ENCODE results near the gene PPFIA2.

PPFIA2 gene

DNA sequence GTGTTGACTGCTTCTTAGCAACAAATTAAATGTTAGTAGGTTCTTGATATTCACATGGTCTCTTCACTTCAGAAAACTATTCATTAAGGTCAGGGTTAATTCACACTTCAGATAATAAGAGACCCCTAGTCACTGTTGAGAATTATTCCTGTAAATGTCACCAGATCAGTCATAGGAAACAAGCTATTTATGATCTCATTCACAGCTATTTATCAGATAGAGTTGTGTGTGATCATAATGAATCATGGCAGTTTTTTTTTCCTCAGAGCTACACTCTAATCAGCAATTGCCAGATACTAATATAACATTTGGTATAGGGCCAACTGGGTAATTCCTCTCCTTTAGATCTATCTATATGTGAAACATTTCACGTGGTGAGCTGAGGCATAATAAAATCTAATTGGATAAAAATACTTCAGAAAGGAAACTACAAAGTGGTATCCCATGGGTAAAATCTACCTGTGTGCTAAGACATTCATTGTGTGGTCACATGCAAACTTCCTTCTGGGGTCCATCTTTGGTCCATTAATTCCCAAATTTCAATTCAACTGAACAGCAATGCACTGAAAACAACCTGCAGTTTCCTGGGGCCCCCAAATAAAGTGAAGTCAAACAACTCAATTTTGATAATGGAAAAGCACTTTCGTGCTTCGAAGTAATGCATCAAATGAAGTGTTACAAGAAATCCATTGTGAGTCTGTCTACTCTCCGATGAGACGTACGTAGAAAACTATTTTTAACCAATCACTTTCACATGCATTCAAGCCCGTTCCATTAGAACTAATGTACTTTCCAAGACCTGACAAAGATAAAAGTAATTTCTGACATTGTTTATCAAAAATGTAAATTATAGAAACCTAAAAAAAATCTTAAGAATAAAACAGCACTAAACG, 484.3 kb downstream of the PPFIA2 start:
- no peak for DNase-seq (ENCODE audit: low read depth in 2 of 2, low spot score in 1 of 2)

DNA sequence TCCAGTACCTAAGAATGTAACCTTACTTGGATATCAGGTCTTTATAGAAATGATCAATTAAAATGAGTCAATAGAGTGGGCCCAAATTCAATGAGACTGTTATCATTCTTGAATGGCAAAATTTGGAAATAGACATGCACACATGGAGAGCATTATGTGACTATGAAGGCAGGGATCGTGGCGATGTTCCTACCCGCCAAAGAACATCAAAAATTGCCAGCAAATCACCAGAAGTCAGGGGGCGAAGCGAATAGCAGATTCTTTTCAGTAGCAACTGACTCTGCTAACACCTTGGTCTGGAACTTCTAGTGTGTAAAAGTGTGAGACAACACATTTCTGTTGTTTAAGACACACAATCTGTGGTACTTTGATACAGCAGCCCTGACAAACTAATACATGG, 488.8 kb downstream of the PPFIA2 start:
- DNase-seq (ENCODE audit: low read depth in 2 of 2, low spot score in 1 of 2), result no peak

DNA sequence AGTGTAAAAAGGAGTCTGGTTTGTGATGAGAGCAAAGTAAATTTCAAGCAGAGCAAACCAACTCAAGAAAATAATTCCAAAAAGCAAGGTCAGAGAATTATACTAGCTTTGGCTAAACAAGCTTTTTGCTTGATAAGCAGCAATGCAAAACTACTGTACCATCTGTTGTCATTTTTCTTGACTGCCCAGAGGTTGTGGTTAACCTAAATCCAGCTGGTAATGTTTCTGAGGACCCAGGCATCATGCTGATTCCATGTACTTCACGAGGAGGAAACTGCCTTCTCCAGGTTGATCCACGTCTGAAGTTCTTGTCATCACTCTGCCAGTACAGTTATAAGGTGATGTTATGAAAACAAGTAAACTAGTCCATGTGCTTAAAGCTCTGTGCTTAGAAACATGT, 496.1 kb downstream of the PPFIA2 start:
- no peak for DNase-seq (ENCODE audit: low read depth in 2 of 2, low spot score in 1 of 2)

DNA sequence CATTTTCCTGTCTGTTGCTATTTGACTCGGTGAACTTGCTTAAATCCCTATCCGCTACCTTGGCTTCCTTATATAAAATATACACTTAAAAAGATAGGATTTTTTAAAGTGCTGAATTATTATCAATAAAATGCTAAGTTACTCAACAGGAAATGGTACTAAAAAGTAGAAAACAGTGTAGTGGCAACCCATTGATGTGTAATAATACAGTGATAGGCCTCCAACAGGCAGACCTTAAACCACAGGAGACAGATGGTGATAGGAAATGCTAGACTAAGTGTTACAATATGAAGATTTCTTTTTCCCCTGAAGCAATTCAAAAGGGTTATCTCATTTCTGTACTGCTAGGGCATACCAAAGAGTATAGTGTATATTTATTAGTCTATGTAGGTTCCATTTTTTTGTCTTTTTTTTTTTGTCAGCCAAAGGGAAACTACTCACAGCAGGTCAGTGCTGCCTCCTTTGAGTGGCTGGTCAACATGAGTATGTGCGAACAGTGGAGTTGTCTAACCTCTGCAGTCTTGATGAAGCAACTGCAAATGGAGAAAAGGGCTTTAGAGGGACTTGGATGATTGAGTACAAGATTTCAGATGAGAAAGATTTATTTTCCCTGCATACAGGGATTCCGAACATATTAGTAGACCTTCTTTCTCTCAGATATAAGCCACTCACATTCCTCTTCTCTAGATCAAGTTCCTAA, 497.5 kb downstream of the PPFIA2 start:
- DNase-seq (ENCODE audit: low read depth in 2 of 2, low spot score in 1 of 2), result no peak

DNA sequence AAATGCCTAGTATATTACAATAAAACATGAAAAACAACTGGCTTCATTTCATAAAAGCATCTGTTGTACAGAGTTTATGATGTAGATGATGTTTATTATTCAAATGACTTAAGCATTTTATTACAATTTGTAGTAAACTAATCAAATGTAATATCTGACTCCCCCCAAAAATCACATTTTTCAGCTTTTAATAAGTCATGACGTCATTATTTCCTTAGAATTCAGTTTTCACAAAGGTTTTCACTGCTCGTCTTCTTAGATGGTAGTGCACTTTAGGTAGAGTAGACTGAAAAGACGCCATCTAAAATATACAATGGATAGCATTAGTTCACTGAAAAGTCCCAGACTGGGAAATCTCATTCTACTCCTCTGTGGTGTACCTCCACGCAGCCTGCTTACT, 499.8 kb downstream of the PPFIA2 start:
- DNase-seq (ENCODE audit: low read depth in 2 of 2, low spot score in 1 of 2), result no peak

DNA sequence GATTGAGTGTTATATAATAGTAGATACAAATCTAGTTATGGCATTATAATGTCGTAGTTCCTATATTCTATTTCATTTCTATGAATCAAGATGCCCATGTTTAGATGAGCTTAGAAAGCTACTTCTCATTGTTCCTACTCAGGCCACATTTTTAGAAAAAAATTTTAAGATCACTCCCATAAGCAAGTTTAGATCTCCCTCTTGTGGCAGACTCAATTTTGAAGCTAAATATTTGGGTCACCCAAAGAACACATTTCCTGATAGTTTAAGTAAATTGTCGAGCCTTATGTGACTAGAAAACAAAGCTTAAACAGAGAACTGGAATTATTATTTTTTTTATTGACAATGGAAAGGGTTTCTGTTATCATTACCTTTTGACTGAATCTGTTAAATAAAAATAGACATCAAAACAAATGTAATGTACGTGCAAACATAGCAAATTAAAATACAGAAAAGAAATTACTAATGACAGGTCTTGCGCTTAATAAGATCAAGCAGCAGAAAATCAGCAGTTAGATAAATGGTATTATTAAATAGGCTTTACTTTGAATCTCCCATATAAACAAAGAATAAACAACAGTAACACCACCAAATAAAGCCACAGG, 501.1 kb downstream of the PPFIA2 start:
- DNase-seq (ENCODE audit: low read depth in 2 of 2, low spot score in 1 of 2), result no peak

DNA sequence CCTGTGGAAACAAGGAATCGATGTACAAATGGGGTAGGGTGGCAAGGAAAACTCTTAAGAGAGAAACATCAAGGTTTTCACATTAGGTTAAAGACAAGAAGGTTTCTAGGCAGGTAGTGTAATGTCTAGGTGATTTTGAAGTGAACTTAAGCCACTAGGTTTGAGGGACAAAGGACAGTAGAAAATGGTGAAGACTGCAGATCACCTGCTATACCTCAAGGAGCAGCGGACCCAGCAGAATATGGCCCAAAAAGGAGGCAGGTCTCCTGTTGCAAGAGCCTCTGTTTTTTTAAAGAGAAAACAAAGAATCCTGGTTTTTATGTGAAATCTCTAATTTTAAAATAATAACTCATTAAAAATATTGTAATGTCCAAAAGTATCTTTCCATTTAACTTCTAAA, 503.2 kb downstream of the PPFIA2 start:
- no peak for DNase-seq (ENCODE audit: low read depth in 2 of 2, low spot score in 1 of 2)

DNA sequence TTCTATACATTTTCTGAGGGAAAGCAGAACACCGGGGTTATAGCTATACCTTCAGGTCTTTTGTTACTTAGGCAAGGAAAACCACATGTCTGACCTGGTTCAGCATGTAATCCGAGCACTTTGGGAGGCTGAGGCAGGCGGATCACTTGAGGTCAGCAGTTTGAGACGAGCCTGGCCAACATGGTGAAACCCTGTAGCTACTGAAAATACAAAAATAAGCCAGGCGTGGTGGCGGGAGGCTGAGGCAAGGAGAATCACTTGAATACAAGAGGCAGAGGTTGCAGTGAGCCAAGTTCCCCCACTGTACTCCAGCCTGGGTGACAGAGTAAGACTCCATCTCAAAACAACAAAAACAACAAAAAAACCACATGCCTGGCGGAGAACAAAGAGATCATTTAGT, 503.7 kb downstream of the PPFIA2 start:
- DNase-seq (ENCODE audit: low read depth in 2 of 2, low spot score in 1 of 2), result no peak

DNA sequence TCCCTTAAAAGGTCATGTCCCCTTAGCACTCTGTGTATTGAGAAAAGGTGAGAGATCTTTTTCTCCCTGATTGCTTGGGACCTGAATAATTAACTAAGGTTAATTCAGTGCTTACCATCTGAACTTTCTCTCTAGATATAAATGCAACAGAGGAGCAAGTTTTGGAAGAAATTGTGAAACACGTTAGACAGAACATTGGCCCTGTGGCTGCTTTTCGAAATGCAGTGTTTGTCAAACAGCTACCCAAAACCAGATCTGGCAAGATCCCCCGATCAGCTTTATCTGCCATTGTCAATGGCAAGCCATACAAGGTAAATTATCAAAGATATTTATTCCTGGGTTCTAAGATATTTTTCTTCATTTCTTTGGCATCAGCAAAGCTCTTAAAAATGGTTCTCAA, 505.8 kb downstream of the PPFIA2 start:
- DNase-seq (ENCODE audit: low read depth in 2 of 2, low spot score in 1 of 2), result no peak

DNA sequence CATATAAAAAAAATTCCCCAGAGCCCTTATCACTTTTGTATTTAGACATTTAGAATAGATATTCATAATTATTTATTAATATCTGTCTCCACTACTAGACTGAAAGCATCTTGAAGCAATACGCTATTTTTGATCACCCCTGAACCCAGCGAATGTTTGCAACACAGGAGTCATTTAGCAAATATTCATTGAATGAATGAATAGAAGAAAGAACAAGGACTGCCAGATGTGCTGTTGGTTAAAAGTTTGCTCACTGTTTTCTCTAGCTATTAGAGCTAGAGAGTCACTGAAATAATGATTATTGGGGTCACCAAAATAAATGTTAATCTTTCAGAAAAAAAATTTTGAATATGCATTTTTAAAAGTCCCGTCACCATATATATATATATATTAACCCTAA, 506.9 kb downstream of the PPFIA2 start:
- DNase-seq (ENCODE audit: low read depth in 2 of 2, low spot score in 1 of 2), result no peak

DNA sequence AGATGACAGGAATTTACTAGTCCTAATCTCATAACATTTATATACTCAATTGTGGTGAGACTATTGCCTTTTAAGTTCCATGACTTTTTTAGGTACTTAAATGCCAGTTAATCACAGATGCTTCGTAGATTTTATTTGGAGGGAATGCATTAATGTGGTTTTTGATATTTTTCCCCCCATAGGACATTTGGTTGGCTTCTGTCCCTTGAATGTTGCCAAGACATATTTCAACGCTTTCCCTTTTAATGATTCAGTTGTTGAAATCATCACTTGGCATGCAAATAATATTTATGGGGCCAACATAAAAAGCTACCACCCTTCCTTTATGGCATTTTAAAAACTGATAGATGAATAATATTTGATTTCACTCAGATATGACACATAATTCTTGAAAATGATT, 509.2 kb downstream of the PPFIA2 start:
- no peak for DNase-seq (ENCODE audit: low read depth in 2 of 2, low spot score in 1 of 2)

DNA sequence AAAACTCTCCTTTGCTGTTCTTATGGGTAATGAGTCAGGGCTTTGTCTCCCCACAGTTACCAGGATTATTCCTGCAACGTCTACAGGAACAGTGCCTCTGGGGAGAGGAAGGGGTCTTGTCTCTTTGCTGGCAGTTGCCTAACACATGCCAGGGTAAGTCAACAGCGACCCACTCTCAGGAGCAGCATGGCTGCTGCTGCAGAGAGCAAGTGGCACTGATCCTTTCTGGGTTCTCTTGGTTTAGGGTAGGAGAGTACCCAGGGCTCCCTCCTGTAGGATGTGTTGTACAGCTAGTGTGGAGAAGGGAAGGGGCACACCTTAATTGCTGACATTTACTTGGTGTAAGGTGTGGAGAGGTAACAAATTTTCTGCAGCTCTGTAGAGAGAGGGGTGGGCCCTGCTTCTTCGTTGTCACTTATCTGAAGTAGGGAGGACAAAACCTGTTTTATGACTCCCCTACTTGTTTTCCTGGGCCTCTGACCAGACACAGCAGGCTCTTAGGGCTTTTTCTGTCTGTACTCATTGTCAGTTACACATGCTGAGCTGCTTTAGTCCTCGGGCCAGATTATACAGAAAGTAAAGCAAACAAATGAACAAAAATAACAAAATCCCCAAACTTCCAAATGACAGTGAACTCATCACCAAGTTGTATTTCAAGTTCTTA, 513.1 kb downstream of the PPFIA2 start:
- DNase-seq (ENCODE audit: low read depth in 2 of 2, low spot score in 1 of 2), result no peak

DNA sequence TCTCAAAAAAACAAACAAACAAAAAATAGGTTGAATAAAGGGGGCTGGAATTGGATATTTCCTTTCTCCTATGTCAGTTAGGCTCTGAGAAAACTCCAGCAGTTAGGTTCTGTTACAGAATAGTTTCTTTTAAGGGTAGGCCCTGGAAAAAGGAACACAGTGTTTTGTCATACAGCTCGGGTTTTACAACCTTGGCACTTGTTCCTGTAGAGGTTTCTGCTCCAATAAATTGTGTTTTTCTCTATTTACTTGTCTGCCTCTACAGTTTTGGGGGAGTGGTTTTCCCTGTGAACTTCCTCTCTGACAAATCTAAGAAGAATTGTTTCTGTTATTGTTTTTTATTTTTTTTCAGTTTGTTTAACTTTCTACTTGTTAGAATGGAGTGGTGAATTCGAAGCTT, 513.7 kb downstream of the PPFIA2 start:
- no peak for DNase-seq (ENCODE audit: low read depth in 2 of 2, low spot score in 1 of 2)

DNA sequence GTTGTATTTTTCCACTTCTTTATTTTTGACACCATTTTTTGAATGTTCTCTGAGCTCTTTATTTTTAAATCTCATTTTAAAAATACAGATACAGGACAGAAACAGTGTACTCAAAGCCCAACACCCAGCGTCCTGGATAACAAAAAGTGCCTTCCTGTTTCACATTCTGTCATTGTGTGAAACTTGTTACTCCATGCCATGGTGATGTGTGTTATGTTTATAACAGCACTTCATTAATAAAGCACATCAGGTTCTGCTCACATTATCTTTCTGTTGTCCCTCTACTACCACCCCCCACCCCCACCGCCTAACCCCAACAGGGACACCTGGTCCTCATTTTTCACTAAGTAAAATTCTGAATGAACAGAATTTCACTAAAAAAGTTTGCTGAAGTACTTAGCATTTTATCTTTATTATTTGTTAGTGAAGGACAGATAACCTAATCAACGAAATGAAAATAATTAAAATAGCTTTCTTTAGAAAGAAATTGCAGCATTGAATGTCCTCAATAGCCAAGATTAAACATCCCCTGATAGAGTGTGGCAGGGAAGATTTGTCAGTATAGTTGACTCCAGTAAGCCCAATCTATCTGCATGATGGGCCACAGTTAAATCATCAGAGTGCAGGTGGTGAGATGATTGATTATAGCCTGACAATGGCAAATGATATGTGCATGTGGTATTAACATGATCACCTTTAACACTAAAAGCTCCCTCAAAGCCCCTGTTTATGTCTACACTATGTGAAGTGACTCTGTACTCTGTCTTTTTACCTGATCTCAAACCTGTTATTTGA, 527.4 kb downstream of the PPFIA2 start:
- no peak for DNase-seq (ENCODE audit: low read depth in 2 of 2, low spot score in 1 of 2)

DNA sequence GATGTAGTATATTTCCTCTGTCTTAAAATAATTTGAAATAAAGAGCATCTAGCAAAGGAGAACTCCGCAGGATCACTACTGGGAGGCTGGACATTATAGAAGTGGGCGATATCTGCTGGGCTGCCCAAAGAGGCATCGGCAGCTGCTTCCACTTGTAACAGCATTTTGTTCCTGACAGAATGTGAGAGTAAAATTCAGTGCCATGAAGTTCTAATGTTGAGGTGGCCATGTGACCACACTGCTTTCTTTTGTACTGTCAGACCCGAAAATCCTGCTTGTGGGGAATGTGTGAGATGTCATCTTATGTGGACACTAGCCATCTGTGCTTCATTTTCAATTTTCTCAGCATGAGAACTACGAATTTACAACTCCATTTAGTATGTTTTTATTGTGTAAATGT, 529.4 kb downstream of the PPFIA2 start:
- no peak for DNase-seq (ENCODE audit: low read depth in 2 of 2, low spot score in 1 of 2)

DNA sequence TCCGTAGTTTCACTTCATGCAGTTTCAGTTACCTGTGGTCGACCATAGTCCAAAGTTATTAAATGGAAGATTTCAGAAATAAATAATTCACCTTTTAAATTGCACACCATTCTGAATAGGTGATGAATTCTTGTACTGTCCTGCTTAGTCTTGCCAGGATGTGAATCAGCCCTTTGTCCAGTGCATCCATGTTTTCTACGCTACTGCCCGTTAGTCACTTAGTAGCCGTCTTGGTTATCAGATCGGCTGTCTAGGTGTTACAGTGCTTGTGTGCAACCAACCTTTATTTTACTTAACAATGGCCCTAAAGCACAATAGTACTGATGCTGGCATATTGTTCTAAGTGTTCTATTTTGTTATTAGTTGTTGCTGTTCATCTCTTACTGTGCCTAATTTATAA, 534.5 kb downstream of the PPFIA2 start:
- DNase-seq (ENCODE audit: low read depth in 2 of 2, low spot score in 1 of 2), result no peak

DNA sequence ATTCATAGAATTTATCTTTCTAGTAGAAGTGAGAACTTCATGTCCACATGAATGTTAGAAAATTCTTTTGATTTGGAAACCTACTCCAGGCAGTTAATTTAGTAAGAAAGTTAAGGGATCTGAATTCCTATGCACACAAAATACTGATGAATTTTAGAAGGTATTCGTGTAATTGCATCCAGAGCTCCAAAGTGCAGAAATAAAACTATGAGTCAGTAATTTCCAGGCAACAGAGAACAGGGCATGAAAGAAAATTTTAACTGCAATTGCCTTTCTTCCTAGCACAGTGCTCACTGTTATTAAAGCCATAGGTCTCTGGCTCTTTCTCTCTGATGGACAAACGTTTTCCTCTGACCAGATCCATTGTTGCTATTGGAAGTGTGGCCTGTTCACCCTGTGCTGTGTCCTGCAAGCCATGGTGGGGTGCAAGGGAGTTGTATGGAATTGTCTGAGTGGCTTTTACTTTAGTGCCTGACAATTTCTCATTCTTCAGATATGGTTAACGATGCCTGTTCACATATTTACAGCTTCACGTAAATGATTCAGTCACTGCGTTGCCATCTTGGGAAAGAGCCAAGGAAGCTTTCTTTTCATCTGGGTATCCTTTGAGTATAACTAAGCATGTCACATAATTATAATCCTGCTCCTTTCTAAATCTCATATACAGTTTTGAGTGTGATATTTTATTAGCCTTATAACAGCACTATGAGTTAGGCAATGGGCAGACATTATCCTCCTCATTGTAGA, 536.1 kb downstream of the PPFIA2 start:
- DNase-seq (ENCODE audit: low read depth in 2 of 2, low spot score in 1 of 2), result no peak

DNA sequence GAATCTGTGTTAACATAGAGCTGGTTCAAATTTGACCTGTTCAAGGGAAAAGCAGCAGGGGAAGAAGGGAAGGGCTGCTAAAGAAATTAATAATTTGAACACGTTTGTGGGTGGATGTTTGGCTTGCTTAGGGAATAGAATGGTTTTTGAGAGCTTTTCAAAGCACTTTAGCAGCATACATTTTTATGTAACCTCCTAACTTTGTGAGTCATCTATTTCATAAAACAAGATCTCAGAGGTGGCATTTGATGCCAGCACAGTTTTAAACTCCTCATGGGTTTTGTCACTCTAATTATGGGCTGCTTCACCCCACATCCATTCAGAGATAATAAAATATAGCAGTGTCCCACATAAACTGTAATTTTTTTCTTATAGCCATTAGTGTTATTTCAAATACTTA, 537.5 kb downstream of the PPFIA2 start:
- no peak for DNase-seq (ENCODE audit: low read depth in 2 of 2, low spot score in 1 of 2)

DNA sequence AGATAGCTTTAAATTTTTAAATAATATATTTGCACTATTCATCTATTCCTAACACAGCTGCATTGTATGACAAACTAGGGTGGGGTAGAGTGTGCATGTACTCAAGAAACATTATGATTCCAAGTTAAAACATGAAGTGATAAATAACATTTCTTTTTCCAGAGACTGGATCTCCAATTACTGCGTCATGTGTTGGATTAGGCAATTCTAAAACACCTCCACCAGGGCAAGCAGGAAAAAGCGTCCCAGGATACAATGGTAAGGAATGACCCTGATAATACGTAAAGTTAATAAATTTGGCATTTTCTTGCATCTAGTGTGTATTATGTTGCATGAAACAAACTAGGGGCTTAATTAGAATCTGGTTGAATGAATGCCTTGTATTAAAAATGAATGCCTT, 542.4 kb downstream of the PPFIA2 start:
- DNase-seq (ENCODE audit: low read depth in 2 of 2, low spot score in 1 of 2), result no peak

DNA sequence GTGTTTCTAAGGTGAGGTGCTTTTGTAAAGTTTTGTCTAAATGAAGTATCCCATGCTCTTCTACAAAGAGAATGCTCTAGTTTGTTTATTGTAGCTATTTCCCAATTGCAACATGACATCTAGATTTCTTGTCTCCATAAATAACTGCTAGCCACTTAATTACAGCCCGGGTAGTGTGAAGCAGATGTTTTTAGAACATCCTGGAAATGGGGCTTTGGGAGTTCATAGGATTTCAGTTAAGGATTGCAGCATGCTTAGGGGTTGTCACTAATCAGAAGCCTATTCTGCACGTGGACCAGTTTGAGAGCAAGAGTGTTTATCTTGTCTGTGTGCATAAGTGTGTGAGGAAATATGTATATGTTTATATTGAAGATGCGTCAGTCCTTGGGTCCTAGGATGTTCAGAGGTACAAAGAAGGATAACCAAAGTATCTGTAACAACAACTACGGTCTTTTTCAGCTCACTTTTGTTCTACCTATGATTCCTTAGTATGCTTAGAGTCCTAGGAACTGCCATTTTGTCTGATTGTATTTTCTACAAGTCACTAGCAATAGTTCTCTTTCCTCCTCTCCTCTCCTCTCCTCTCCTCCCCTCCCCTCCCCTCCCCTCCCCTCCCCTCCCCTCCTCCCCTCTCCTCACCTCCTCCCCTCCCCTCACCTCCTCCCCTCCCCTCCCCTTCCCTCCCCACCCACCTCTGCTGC, 546.0 kb downstream of the PPFIA2 start:
- no peak for DNase-seq (ENCODE audit: low read depth in 2 of 2, low spot score in 1 of 2)

All from stimulated activated CD8-positive, alpha-beta memory T cell treated with anti-CD3 and anti-CD28 coated beads, Interleukin-4, amount 100 ng/mL, for 1 hour (primary cell).